Cardiac fibroblast (primary cell): ENCODE measurements around the gene CHD5.

ENCODE experiments used
- DNase-seq, 2 donors: peaks; one replicate each; pipeline versions ENCODE4 v3.0.0 to v3.0.0-alpha.2; 2010; ENCODE audit warnings: low read depth in 2 of 2
- H3K4me3 ChIP-seq, 2 donors: replicated peaks in 1 of 2; 1 replicate in 1 of 2; 2 replicates in 1 of 2; pipeline ENCODE4 v1.5.1; 2011; ENCODE audit warnings: low read depth in 2 of 2, low read length in 2 of 2, mild to moderate bottlenecking in 2 of 2, moderate library complexity in 1 of 2
- CTCF ChIP-seq: IDR thresholded peaks from one replicate; pipeline ENCODE4 v1.5.1; 2011; ENCODE audit warnings: low read depth, mild to moderate bottlenecking, low read length, inconsistent platforms

The CHD5 gene

DNA sequence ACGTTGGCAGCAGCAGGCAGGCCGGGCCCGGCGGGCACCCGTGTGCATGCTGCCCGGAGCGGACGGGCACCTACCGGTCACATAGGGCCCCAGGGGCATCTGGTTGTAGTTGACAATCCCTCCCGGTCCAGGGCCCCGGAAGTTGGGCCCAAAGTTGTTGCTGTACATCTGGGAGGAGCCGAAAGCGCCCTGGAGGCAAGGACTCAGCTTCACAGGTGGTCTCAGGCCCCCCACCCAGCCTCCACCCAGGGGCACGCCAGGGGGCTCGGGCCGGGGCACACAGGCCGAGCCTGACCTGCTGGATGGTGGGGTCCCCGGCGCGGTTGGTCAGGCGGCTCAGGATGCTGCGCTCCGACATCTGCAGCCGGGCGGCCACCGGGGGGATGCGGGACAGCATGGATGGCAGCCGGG lies 73.8 kb downstream of the CHD5 start:
- H3K4me3 ChIP-seq = no peak overlapping the region
- no peak for DNase-seq
- TF ChIP-seq CTCF = no peak

GRCh38 chr1:6105763-6106162 lies 74.4 kb downstream of the CHD5 start:
- no peak for TF ChIP-seq CTCF

GRCh38 chr1:6105218-6105679 lies 74.9 kb downstream of the CHD5 start:
- no peak for TF ChIP-seq CTCF
- H3K4me3 ChIP-seq = no peak overlapping the region
- DNase-seq = no peak

More at GRCh38 chr1:6105763-6106162, 74.4 kb downstream of the CHD5 start:
- no peak overlapping the region for H3K4me3 ChIP-seq
- no peak for DNase-seq

DNA sequence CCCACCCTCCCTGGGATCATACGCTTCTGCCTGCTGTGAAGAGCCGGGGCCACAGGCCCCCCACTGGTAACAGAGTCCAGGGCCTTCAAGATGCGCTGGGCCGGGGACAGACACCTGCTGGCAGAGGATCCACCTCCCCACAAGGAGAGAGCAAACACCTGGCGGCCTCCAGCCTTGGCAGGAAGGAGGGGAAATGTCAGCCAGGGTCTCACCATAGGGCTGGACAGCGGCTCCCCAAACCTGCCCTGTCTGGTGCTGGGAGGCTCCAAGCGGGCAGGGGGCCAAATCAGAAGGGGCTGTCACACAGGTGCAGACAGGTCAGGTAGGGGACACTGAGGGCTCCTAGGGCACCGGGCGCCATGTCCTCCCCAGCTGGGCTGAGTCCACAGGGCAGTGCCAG lies 75.5 kb downstream of the CHD5 start:
- TF ChIP-seq CTCF = no peak
- no peak overlapping the region for H3K4me3 ChIP-seq
- DNase-seq = no peak

DNA sequence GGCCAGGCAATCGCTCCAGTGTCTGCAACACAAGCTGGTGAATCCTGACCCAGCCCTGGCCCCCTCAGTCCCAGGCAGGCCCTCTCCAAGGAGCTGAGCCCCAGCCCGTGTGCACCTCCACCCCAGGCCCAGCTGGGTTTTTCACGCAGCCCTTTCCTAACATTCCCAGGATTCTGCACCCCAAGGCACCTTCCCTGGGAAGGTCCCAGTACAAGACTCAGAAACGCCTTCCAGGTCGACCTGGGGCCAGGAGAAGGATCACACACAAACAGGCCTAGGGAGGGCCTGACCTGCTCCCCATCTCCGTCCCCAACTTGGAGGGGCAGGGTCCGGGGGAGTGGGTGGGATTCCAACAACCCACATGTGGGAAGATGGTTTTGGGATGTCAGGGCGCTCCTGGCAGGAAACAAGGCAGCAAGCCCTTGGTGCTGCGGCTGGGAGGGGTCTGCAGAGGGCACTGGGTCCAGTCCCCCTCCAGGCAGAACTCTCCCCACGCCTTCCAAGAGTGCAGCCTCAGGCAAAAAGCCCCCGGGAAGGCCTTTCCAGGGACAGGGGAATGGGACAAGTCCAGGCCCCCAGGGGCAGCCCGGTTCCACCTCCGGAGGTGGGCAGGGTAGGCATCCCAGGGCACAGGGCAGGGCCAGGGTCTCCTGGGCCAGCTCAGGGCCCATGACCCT lies 76.1 kb downstream of the CHD5 start:
- TF ChIP-seq CTCF = no peak
- no peak for DNase-seq
- H3K4me3 ChIP-seq = no peak overlapping the region

- no peak overlapping the region for H3K4me3 ChIP-seq
- DNase-seq = no peak
- TF ChIP-seq CTCF = no peak
Observed at GRCh38 chr1:6103111-6103853, 76.8 kb downstream of the CHD5 start.
